Measurements from ENCODE around the gene CTDP1.
"Not testable (repeated sequence)": the region's sequence is repeated elsewhere in the genome, so short reads cannot be mapped to it uniquely, and the experiment has no call there.

The CTDP1 gene

GRCh38 chr18:79697976-79698375 lies 18.4 kb downstream of the CTDP1 start:
- DNase-seq, result peak in 12 of 58 donors; percentile 4 to 69 (median 20)

DNA sequence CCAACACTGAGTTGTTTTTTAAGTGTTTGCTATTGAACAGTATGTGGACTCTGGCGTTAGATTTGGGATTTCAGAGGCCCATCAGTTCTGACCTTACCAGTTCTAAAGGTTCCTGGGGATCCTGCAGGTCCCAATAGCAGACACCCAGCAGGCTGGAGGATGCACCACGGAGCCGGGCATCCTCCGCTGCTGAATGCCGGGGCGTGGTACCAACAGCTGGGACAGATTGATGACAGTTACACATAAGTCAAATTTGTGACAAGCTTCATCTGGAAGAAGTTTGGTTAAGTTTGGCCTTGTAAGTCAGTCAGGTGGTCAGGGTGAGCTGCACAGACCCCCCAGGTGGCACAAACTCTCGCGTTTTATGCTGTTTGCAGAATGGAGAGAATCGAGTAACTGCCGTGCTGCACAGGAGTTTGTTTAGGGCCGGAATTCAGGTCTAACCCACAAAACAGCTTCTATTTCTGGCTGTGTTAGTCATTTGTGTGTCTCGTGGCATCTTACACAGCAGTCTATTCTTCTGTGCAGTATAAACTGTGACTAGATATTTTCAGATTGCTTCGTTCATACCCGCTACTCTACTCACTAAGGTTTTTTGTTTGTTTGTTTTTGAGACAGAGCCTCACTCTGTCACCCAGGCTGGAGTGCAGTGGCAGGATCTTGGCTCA lies 19.2 kb downstream of the CTDP1 start:
- peak in 3 of 58 donors; percentile 5 to 13 (median 12) for DNase-seq

DNA sequence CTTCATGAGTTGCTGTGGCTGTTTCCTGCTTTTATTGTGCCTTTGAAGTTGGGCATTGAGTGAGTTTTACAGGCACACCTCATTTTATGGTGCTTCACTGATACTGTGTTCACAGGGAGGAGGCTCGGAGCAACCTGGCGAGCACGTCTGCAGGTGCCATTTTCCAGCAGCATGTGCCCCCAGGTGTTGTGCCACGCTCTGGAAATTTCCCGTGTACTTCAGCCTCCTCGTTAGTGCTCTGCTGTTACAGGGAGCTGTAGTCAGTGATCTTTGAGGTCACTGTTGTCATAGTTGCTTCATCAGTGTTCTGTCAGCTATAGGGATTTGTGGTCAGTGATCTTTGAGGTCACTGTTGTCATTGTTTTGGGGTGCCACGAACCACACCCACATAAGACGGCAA lies 20.1 kb downstream of the CTDP1 start:
- no peak for DNase-seq

DNA sequence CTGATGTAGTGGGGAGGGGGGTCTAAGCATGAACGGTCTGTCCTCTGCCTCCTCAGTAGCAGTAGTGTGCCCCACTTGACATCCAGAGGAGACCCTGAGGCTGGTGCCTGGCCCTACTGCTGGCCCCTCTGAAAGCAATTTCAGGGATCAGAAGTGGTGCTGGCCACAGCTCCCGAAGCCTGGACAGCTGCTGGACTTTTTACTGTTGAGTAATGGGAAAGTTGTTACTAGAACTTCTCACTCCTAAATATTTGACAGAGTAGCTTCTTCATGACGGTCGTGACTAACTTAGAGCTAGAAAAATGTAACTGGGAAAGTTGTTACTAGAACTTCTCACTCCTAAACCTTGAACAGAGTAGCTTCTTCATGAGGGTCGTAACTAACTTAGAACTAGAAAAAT lies 23.3 kb downstream of the CTDP1 start:
- DNase-seq, result no peak

- DNase-seq, result no peak
These were observed 25.0 kb downstream of the CTDP1 start for GRCh38 chr18:79704631-79705030.

DNA sequence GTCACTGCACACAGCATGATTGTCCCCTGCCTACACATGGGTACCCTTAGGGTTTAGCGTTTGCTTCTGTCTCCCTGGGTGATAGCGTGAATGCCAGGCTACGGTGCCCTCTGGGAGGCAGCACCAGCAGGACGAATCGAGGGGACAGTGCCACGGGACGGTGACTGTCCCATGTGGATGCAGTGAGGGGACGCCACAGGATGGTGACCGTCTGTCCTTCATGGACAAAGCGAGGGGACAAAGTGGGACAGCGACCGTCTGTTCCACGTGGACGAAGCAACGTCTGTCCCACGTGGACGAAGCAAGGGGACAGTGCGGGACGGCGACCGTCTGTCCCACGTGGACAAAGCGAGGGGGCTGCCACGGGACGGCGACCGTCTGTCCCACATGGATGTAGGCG lies 25.7 kb downstream of the CTDP1 start:
- DNase-seq, result no peak

GRCh38 chr18:79706006-79706405 lies 26.4 kb downstream of the CTDP1 start:
- DNase-seq, result no peak

DNA sequence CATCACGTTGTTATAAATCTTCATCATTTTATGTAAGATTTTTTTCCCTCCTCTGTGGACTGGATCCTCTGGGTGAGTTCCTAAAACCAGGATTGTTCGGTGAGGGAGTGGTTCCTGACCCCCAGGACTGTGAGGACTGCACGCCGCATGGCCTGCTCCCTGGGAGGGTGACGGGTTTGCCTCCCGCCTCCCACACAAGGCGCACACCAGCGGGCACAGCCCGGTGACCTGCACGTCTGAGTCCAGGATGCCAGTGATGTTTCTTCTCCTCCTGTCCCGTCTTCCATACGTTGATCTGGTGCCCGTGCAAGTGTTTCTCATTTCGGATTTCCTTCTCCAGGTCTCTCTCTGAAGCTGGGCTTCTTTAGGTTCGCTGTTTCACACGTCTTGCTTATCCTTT lies 27.1 kb downstream of the CTDP1 start:
- DNase-seq, result no peak

DNA sequence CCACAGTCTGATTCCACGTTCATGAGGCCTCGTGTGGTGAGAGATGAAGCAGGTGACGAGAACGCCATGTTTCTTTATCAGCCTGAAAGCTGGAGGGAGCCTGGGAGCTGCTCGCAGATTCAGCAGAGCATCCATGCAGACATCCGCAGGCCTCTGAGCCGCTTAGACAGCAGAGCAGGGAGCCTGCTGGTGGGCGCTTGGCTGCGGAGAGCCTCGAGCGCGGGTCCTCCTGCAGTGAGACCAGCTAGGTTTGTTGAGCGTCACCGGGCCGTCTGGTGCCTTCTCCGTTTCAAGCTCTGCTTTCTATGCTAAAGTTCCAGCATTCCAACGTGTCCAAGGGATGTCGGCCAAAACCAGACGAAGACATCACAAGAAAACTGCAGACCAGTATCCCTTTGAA lies 27.6 kb downstream of the CTDP1 start:
- DNase-seq, result no peak

GRCh38 chr18:79707671-79708070 lies 28.1 kb downstream of the CTDP1 start:
- DNase-seq, result no peak

- peak in 2 of 58 donors; percentile 4 to 7 for DNase-seq
These were observed 28.8 kb downstream of the CTDP1 start for GRCh38 chr18:79708412-79708811.

GRCh38 chr18:79712206-79712857 lies 32.7 kb downstream of the CTDP1 start:
- no peak for DNase-seq

GRCh38 chr18:79713341-79713740 lies 33.7 kb downstream of the CTDP1 start:
- no peak for DNase-seq

DNA sequence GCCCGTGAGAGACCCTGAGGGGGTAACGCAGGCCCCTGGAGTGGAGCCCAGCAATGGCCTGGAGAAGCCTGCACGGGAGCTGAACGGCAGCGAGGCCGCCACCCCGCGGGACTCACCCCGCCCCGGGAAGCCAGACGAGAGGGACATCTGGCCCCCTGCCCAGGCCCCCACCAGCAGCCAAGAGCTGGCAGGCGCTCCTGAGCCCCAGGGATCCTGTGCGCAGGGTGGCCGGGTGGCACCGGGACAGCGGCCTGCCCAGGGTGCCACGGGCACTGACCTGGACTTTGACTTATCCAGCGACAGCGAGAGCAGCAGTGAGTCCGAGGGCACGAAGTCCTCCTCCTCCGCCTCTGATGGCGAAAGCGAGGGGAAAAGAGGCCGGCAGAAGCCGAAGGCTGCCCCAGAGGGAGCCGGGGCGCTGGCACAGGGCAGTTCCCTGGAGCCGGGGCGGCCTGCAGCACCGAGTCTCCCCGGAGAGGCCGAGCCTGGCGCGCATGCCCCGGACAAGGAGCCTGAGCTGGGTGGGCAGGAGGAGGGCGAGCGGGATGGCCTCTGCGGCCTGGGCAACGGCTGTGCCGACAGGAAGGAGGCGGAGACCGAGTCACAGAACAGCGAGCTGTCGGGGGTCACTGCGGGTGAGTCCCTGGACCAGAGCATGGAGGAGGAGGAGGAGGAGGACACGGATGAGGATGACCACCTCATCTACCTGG lies 35.1 kb downstream of the CTDP1 start:
- no peak for DNase-seq

DNA sequence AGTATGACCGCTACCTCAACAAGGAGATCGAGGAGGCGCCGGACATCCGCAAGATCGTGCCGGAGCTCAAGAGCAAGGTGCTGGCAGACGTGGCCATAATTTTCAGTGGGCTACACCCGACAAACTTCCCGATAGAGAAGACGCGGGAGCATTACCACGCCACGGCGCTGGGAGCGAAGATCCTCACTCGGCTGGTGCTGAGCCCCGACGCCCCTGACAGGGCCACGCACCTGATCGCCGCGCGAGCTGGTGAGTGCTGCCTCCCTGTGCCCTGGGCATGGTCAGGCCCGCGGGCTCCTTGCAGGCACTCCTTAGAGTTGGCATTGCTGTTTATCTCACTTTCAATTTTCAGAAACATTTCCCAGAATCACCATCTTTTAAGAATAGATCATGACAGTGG lies 35.7 kb downstream of the CTDP1 start:
- DNase-seq, result no peak

GRCh38 chr18:79717059-79717458 lies 37.5 kb downstream of the CTDP1 start:
- no peak for DNase-seq

DNA sequence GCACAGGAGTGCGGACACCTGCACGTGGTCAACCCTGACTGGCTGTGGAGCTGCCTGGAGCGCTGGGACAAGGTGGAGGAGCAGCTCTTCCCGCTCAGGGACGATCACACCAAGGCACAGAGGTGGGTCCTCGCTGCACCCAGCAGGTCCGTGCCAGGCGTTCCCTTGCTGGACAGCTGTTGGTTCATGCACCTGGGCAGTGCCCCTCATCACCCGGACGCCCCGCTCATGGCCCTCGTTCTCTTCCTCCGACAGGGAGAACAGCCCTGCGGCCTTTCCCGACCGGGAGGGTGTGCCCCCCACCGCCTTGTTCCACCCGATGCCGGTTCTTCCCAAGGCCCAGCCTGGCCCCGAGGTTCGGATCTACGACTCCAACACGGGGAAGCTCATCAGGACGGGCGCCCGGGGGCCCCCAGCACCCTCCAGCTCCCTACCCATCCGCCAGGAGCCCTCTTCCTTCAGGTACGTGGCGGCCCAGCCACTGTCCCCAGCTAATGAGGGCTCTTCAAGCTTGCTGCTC lies 38.0 kb downstream of the CTDP1 start:
- no peak for DNase-seq

- no peak for DNase-seq
These were observed 38.5 kb downstream of the CTDP1 start for GRCh38 chr18:79718126-79718525.

GRCh38 chr18:79718878-79719477 lies 39.4 kb downstream of the CTDP1 start:
- no peak for DNase-seq

DNA sequence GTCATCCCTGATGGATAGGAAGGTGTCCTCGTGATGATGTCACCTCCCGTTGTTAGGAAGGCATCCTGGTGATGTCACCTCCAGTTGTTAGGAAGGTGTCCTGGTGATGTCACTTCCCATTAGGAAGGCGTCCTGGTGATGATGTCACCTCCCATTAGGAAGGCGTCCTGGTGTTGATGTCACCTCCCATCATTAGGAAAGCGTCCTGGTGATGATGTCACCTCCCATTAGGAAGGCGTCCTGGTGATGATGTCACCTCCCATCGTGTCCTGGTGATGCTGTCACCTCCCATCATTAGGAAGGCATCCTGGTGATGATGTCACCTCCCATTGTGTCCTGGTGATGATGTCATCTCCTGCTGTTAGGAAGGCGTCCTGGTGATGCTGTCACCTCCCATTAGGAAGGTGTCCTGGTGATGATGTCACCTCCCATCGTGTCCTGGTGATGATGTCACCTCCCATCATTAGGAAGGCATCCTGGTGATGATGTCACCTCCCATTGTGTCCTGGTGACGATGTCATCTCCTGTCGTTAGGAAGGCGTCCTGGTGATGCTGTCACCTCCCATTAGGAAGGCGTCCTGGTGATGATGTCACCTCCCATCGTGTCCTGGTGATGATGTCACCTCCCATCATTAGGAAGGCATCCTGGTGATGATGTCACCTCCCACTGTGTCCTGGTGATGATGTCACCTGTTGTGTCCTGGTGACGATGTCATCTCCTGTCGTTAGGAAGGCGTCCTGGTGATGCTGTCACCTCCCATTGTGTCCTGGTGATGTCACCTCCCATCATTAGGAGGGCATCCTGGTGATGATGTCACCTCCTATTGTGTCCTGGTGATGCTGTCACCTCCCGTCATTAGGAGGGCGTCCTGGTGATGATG lies 40.1 kb downstream of the CTDP1 start:
- not testable (repeated sequence) for DNase-seq

- DNase-seq, result no peak
These were observed 40.7 kb downstream of the CTDP1 start for GRCh38 chr18:79720359-79720733.
